22Rv1 (cell line): ENCODE data around the gene CEBPB.

Experiments used
- CTCF ChIP-seq: fragments of 450-650 bp; IDR thresholded peaks from 2 replicates; pipeline ENCODE4 v1.5.1; 2017; ENCODE audit warnings: mild to moderate bottlenecking
- ZFX ChIP-seq: fragments of 450-650 bp; IDR thresholded peaks from 2 replicates; pipeline ENCODE4 v1.6.1; 2017; ENCODE audit warnings: antibody characterized with exemption, borderline replicate concordance

DNA sequence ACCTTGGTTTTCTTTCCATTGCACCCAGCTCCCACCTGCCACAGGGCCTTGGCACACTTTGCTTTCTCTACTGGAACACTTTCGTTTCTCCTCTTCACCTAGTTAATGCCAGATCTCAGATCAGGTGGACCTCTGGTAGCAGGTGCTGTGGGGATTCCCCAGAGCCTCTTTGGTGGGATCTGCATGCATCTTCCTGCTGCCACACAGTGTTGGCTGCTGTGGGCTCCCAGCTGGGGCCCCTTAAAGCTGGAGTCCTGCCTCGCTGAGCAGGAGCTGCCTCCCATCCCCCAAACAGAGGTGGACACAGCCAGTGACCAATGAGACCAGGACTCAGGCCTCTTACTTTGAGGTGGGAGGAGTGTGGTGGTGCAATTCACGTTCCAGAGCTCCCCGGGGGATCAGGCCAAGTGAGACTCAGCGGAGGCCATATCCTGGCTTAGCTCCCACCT is 28.4 kb downstream of the CEBPB start:
- TF ChIP-seq CTCF (no peak), ZFX (no peak)
